HUDEP-2 (cell line): ENCODE data around the gene ASPHD1.
A peak's percentile ranks its signal among the peaks of the same experiment; 100 is the strongest.
"Not testable (repeated sequence)": the region's sequence is repeated elsewhere in the genome, so short reads cannot be mapped to it uniquely, and the experiment has no call there.

Experiments used
- DNase-seq, 76 experiments: peaks; one replicate each; lab custom pipeline; 2025; ENCODE audit not compliant: unreplicated experiment in 76 of 76; lab: John Stamatoyannopoulos, UW

The ASPHD1 gene

DNA sequence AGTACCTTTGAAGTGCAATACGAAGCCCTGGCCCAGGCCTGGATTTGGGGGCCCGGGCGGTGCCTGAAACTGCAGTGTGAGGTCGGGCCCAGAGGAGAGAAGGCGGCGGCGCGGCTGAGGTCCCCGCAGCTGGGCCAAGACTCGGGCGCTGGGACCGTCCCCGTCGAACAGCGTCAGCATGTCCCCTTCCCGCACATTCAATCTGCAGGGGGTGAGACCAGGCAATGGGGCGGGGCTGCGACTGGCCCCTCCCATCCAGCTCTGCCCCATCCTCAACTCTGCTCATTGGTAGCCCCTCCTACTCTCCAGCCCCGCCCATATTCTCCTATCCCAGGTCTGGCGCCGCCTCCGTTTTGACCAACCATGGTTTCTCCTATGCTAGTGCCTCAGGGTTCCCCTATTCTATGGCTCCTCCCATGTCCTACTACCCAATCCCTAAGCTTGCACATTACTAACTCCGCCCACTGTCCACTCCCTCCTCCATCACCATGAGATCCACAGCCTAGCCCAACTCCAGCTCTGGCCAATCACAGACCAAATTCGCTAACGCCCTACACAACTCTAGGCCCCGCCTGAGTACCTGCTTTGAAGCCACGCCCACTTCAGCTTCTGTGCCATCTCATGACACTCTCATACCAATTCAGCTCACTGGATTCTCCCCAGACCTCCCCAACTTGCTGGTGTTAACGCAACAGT, 22.9 kb upstream of the ASPHD1 start:
- peak in 66 of 76 experiments; percentile 20 to 80 (median 53) for DNase-seq

DNA sequence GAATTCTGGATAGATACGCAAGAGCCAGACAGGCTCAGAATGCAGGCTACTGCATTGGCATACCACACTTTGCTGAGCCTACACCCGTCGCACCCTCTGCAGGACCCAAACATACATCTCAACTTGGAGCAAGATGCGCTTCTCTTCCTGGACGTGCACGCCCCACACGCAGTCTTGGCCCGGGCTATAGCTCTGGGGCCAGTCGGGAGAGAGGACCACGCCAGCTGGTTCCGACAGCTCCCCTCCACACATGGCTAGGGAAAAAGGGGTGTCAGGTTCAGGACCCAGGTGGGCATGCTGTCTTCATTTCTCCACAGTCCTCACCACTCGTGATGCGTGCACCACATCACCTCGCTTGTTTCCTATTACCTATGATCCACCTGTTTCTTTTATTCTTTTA, 22.1 kb upstream of the ASPHD1 start:
- no peak for DNase-seq

DNA sequence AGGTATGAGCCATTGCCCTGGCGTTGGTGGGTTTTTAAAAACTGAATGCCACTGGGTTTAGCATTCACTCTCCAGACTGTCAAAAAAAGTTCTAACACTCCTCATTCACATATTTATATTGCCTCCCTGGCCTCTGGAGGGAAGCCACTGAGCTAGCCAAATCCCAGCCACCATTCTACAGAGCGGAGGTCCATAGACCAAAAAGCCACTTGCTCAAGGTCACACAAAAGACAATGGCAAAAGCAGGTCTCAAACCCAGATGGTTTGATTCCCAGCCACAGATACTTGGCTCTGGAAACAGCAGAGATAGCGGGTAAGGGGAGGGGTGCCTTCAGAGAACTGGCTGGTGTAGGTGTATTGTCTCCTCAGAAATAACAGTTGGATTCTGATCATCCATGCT, 19.2 kb upstream of the ASPHD1 start:
- no peak for DNase-seq

DNA sequence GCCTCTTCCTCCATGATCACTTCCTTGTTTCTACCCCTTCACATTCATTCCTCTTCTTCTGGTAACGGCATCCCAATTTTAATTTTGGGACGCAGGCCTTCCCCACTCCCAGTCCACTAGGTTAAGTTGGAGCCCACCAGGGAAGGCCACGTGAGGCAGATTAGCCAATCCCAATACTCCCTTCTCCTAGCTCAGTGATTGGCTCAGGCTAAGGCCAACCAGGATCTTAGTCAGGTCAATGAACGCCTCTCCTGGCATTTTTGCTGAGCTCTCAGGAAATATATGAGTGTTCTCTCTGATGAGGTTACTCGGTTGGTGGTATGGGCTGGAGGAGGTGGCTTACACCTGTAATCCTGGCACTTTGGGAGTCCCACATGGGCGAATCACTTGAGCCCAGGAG, 16.3 kb upstream of the ASPHD1 start:
- DNase-seq: no peak

DNA sequence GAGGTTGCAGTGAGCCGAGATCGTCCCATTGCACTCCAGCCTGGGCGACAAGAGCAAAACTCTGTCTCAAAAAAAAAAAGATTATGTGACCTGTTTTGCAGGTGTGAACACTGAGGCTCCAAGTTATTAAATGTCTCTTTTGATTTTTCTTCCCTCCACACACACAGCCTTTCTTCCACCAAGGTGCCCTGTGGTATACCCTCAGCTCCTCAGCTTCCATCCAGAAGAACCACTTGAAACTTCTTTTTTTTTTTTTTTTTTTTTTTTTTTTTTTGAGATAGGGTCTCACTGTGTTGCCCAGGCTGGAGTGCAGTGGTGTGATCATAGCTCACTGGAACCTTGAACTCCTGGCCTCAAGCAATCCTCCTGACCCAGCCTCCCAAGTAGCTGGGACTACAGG, 10.9 kb upstream of the ASPHD1 start:
- DNase-seq: not testable (repeated sequence)

DNA sequence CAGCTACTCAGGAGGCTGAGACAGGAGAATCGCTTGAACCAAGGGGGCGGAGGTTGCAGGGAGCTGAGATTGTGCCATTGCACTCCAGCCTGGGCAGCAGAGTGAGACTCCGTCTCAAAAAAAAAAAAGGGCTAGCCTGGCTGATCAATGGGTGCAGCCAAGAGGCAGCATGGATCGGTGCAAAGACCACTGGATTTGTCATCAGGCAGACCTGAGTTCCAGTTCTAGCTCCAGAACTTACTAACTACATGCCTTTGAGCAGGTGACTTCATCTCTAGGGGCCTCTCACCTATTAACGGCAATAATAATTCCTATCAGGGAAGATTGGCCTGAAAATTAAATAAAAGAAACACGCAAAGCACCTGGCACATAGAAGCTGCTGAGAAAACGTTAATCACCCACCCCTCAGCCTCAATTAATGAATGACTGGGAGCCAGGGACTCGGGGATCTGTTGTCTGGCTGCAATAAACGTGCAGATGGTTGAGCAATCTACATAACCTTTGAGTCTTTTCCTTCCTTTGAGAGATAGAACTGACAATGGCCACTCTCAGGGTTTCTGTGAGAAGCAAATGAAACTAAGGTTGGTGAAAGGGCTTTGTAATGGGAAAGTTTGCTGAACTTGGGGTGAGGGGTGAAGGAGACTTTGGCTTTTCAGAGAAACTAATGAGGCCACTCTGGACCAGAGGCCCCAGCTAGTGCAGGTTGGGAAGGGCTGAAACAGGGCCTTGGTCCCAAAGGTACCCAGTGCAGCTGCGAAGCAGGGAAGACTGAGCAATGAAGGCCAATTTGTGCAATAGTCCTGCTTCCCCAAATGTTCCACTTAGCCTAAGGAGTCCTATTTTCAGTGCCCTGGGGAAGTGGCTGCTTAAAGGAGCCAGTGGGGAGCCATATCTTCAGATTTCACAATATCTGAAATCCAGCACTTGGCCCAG, 8.5 kb upstream of the ASPHD1 start:
- no peak for DNase-seq

DNA sequence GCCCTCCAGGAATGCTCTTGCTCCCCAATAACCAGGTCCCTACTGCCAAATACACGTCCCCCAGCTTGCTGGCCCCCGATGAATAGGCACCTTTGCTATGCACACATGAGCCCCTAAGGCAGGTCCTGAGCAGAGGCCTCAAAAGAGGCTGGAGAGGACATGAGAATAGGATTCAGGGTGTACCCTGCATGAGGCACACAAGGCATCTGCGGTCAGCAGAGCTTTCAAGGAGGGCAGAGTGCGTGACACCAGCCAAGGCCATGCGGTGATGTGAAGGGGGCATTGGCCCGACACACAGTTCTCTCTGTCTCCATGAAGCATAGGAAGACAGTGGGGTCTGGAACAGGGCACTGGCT, 7.9 kb upstream of the ASPHD1 start:
- DNase-seq: no peak

DNA sequence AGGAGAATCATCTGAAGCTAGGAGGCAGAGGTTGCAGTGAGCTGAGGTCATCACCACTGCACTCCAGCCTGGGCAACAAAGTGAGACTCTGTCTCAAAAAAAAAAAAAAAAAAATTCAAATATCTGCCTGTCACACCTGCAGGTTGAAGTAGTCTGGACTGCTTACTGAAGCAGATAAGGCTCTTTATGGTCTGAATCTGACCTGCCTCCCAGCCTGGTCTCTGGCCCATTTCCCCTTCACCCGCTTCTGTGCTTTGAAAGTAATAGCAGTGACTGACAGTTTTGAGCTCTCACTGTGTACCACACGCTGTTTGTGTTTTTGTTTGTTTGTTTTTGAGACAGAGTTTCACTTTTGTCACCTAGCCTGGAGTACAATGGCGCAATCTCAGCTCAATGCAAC, 6.7 kb upstream of the ASPHD1 start:
- DNase-seq: no peak

DNA sequence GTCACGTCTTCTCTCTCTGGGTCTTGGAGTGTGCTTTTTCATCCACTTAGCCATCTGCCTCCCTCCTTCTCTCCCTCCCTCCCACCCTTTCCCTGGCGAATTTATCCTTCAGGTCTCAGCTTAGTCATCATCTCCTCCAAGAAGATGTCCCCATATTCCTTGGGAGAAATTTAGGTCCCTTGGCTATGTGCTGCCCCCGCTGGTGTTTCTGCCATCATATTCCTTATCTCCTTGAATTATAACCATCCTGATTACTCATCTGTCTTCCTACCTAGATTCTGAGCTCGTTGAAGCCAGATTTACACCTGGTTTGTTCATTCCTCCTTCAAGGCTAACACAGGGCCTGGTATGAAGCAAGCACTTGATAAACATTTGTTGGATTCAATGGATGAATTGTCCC, 5.9 kb upstream of the ASPHD1 start:
- DNase-seq: no peak

DNA sequence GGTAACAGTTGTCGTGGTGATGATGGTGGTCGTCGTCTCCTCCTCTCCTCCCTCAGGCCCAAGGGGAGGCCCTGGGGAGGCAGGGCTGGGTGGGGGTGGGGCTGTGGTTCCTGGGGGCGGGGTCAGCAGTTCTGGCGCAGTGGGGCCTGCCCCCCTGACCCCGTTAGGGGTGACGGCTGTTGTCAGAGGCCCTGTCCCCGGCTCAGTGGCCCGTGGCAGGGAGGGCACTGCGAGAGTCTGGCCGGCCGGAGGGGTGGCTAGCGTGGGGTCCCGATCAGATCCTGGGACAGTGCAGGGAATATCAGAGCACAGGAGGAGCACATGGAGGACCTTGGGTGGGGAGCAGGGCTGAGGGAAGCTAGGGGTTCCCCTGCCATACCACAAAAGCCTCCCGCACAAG, 3.4 kb upstream of the ASPHD1 start:
- no peak for DNase-seq

DNA sequence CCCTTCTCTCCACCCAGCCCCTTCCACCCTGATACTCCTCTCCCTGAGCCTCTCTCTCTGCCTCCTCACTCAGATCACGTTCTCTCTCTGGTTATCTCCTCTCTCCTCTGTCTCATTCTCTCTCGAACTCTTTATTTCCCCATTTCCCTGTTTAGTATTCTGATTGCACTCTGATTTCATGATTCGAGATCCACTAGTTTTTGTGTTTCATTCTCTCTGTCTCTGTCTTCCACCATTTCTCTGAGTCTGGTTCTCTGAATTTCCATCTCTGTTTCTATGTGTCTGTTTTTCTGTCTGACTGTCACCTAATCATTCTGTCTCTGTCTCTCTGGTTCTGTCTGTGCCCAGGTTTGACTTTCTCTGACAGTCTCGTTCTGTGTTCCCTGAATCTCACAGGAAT, 3.0 kb upstream of the ASPHD1 start:
- no peak for DNase-seq

DNA sequence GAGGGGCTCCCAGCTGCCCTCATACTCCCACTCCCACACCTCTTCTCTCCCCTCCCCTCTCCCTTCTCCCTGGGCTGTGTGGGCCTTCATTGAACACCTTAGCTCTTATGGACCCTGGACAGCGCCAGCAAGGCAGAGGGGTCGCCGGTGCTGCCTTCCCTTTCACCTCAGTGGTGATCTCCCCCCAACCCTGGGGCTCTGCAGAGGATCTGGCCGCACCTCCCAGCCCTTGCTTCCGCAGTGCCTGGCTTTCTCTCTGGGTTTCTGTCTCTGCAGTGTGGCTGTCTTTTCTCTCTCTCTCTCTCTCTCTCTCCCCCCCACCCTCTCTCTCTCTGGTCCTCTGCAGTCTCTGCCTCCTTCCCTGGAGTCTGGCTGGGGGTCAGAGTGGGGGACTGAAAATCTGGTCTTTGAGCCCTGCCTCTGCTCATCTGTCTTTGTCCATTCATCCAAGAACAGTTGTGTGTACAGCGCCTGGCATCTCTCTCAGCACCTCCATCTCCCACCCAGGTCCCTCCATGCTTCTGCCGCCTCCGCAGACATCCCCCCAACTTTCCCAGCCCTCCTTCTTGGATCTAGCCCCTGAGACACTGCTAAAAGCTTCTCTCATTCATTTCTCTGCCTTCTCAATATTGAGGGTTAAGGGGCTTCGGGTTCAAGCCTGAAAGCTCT, 2.0 kb upstream of the ASPHD1 start:
- DNase-seq: no peak

DNA sequence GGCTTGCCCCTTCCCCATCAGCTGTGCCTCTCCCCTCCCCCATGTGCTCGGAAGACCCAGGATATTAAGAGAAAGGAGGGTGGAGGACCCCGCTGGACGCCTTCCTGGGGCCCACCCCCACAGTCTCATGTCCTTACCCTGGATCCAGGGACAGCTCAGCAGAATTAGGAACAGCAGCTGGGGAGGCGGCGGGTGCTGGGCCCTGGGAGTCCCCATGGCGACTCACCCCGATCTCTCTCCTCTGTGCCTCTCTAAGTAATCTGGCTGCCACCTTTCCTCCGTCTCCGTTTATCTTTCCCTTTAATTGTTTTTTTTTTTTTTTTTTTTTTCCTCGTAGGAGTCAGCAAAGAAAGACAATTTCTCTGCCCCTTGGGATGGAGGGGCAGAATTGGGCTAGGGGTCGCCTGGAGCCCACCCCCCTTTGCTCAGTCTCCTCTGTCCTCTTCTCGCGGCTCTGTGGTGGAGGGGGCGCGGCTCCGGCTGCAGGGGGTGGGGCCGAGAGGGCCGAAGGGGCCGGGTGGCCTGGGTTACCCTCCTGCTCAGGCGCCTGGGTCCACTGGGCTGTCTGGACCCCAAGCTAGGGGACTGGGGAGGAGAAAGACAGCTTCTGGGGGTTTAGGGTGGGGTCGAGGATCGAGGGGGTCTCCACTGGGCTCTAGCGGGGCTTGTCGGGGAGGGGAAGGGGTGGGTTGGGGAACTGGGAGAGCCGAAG, 1.3 kb upstream of the ASPHD1 start:
- no peak for DNase-seq

DNA sequence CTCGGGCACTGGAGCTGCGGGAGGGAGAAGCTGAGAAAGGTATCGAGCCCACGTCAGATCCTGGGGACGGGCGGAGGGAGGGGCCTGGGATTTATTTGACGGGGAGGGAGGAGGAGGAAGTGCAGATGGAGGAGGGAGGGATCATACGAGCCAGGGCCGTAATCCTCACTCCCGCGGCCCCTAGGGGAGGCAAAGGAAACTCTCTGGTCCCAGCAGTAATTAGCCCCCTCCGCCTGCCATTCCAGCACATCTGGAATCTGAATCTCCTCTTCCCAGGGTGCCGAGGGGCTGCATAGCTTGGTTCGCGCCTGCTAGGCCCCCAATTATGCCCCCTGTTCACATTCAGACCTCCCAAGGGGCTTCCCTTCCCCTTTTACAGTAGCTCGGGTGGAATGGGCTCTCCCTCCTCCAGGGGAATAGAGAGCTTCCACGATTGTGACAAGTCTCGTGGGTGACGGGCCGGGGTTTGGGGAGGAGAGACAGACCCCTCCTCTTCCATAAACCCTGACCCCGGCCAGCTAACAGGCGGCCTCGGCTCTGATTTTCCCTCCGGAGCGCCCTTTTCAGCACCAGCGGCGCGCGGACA, 679 bp upstream of the ASPHD1 start, which contains the start of gene SEZ6L2:
Gene SEZ6L2, minus strand, starts transcription at position 35 of the 586 bp plus-strand sequence. CDS start 531 bp downstream, outside the sequence.
- peak in 11 of 76 experiments; percentile 1 to 52 (median 12) for DNase-seq

DNA sequence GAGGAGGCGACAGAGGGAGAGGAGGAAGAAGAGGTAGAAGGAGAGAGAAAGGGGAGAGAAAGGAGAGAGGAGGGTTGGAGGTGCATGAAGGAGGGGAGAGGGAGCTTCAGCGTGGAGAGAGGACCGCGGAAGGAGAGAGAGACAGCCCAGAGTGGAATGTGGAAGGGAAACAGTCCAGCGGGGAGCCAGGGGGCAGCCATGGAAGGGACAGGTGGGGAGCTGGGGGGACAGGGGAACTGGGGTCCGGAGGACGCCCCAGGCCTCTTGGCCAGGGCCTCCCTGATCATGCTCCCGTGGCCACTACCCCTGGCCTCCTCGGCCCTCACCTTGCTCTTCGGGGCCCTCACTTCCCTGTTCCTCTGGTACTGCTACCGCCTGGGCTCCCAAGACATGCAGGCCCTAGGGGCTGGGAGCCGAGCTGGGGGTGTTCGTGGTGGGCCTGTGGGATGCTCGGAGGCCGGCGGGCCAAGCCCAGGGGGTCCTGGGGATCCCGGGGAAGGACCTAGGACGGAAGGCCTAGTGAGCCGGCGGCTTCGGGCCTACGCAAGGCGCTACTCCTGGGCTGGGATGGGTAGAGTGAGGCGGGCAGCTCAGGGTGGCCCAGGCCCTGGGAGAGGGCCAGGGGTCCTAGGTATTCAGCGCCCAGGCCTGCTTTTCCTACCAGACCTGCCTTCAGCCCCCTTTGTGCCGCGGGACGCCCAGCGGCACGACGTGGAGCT, 759 bp downstream of the ASPHD1 start:
- no peak for DNase-seq

DNA sequence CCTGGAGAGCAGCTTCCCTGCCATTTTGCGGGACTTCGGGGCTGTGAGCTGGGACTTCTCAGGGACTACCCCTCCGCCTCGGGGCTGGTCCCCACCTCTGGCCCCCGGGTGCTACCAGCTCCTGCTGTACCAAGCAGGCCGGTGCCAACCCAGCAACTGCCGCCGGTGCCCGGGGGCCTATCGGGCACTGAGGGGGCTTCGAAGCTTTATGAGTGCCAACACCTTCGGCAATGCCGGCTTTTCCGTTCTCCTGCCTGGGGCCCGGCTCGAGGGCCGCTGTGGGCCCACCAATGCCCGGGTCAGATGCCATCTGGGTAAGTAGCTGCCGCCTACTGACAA, 1.3 kb downstream of the ASPHD1 start:
- DNase-seq: no peak

DNA sequence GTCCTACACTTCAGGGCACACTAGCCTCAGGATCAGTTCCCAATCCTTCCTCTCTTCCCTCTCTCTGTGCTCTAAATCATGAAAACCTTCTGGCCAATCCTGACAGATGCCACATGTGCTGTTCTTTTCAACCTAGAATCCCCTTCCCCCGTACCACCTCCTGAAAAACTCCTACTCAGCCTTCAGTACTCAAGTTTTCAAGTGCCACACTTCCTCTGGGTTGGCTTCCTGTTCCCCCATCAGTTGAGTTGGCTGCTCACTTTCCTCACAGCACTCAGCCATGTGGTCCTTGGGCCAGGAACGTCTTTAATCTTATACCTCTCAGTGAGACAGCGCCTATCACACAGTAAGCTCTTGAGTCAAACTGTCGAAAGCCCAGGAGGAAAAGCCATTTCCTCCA, 3.3 kb downstream of the ASPHD1 start:
- DNase-seq: no peak

DNA sequence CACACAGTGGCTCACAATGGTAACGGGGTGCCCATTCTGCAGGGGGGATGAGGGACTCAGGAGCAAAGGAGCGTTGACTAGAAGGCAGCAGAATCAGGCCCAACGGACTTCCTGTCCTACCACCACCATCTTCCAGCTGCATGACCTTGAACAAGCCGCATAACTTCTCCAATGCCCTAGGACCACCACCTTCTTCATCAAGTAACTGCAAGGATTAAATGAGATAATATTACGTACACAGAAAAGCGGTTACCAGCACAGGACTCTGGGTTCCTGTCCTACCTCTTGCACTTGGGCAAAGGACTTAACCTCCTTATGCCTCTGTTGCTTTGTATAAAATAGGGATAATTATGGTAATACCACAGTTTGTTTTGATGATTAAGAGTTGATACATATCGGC, 4.7 kb downstream of the ASPHD1 start:
- DNase-seq: peak in 1 of 76 experiments; percentile 1

DNA sequence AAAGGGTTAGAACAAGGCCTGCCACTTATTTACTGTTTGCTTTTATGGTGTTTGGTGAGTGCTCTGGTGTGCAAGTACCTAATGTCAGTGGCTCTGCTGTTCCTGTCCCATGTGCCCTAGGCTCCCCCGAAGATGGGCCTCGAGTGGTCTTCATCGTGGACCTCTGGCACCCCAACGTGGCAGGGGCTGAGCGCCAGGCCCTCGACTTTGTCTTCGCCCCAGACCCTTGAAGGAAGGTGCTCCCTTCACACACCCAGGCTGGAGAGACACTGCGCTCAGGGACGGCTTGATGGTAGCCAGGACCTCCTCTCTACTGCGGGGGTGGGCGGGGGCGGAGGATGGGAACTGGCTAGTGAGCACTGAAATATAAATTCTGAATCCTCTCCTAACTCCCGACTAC, 5.4 kb downstream of the ASPHD1 start:
- DNase-seq: no peak
